ENCODE data around the gene MOB2.

MOB2 gene

GRCh38 chr11:1461826-1462697 is 24.5 kb downstream of the MOB2 start:
- H3K9ac ChIP-seq (ENCODE audit: low read length), result no peak overlapping the region

DNA sequence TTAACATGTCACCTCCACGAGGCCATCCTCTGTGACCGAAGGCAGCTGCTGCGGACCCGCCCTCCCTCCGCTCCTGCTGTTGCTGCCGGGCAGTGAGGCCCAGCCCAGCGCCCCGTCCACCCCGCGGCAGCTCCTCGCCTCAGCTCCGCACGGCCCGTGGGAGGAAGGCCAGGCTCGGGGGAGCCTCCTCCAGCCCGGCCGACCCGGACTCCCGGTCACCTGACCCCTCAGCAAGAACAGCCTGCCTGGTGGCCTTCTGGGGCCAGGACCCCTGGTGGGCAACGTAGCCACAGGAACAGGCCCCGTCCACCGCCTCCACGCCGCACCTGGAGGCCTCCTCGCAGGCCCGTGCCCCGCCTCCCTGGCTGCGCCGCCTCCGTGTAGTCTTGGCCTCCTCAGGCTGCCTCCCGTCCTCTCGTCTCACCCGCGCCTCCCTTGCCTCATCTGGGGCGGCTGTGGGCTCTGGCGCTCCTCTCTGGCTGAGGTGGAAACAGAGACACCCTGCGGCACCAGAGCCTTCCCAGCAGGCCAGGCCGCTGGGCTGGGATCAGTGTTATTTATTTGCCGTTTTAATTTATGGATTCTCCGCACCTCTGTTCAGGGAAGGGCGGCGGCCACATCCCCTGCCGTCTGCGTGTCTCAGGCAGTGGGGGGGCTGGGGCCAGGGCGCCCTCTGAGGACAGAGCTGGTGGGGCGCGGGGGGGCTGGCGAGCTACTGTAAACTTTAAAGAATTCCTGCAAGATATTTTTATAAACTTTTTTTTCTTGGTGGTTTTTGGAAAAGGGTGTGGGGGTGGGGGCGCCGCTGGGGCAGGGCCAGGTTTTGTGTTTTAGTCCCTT is 25.4 kb downstream of the MOB2 start:
- no peak overlapping the region for H3K9ac ChIP-seq (ENCODE audit: low read length)
- no peaks in the 10 kb centered on the region for H3K27me3 ChIP-seq (ENCODE audit: control insufficient read depth, insufficient read depth, low read length)
- H3K4me3 ChIP-seq (ENCODE audit: low read length), result no peak overlapping the region
- H3K36me3 ChIP-seq (ENCODE audit: control insufficient read depth, low read depth, low read length), result no peaks in the 10 kb centered on the region
- H3K9me3 ChIP-seq (ENCODE audit: control insufficient read depth, low read depth, low read length), result no peaks in the 10 kb centered on the region
- peaks cover 6% of the 10 kb centered on the region for H3K4me1 ChIP-seq (ENCODE audit: control insufficient read depth, low read depth, low read length)
- no peak overlapping the region for H3K27ac ChIP-seq (ENCODE audit: low read length)

More at GRCh38 chr11:1461826-1462697, 24.5 kb downstream of the MOB2 start:
- no peaks in the 10 kb centered on the region for H3K36me3 ChIP-seq (ENCODE audit: control insufficient read depth, low read depth, low read length)
- H3K9me3 ChIP-seq (ENCODE audit: control insufficient read depth, low read depth, low read length), result no peaks in the 10 kb centered on the region
- H3K4me3 ChIP-seq (ENCODE audit: low read length), result no peak overlapping the region
- H3K27me3 ChIP-seq (ENCODE audit: control insufficient read depth, insufficient read depth, low read length), result no peaks in the 10 kb centered on the region
- peaks cover 6% of the 10 kb centered on the region for H3K4me1 ChIP-seq (ENCODE audit: control insufficient read depth, low read depth, low read length)
- no peak overlapping the region for H3K27ac ChIP-seq (ENCODE audit: low read length)

GRCh38 chr11:1460396-1460985 is 26.1 kb downstream of the MOB2 start:
- no peaks in the 10 kb centered on the region for H3K9me3 ChIP-seq (ENCODE audit: control insufficient read depth, low read depth, low read length)
- H3K4me1 ChIP-seq (ENCODE audit: control insufficient read depth, low read depth, low read length), result peaks cover 6% of the 10 kb centered on the region
- no peak overlapping the region for H3K9ac ChIP-seq (ENCODE audit: low read length)
- no peak overlapping the region for H3K27ac ChIP-seq (ENCODE audit: low read length)
- H3K36me3 ChIP-seq (ENCODE audit: control insufficient read depth, low read depth, low read length), result no peaks in the 10 kb centered on the region
- no peak overlapping the region for H3K4me3 ChIP-seq (ENCODE audit: low read length)
- no peaks in the 10 kb centered on the region for H3K27me3 ChIP-seq (ENCODE audit: control insufficient read depth, insufficient read depth, low read length)

DNA sequence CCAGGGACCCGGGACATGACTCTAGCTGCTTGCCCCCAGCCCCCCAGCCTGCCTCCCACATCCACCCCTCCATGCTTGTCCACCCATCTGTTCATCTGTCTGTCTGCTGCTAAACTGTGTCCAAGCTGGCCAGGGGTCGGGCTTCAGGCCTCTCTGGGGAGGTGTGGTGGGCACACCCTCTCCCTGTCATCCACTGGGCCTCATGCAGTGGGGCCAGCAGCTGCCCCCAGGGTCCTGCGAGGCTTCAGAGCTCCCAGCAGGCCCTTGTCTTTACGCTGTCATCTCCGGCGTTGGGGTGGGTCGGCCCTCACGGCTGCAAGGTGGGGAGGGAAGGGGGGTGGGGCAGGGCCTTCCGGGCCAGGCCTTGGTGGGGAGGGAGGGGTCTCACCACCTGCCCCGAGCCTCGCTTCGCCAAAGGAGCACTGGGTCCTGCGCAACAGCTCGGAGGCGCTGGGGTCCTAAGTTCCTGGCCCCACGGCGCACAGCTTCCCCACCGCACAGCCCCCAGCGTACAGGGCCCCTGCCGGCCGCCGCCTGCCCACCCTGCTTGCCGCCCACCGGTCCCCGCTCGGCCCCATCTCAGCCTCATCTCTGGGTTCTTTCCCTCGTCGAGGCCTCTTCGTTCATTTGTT is 26.7 kb downstream of the MOB2 start:
- no peak overlapping the region for H3K9ac ChIP-seq (ENCODE audit: low read length)
- no peak overlapping the region for H3K27ac ChIP-seq (ENCODE audit: low read length)
- H3K4me1 ChIP-seq (ENCODE audit: control insufficient read depth, low read depth, low read length), result peaks cover 6% of the 10 kb centered on the region
- no peaks in the 10 kb centered on the region for H3K27me3 ChIP-seq (ENCODE audit: control insufficient read depth, insufficient read depth, low read length)
- H3K36me3 ChIP-seq (ENCODE audit: control insufficient read depth, low read depth, low read length), result no peaks in the 10 kb centered on the region
- H3K4me3 ChIP-seq (ENCODE audit: low read length), result no peak overlapping the region
- H3K9me3 ChIP-seq (ENCODE audit: control insufficient read depth, low read depth, low read length), result no peaks in the 10 kb centered on the region

GRCh38 chr11:1459219-1459575 is 27.4 kb downstream of the MOB2 start:
- Histone ChIP-seq H3K9me3 (ENCODE audit: control insufficient read depth, low read depth, low read length) (no peaks in the 10 kb centered on the region), H3K9ac (ENCODE audit: low read length) (no peak overlapping the region), H3K36me3 (ENCODE audit: control insufficient read depth, low read depth, low read length) (no peaks in the 10 kb centered on the region), H3K27ac (ENCODE audit: low read length) (no peak overlapping the region), H3K4me1 (ENCODE audit: control insufficient read depth, low read depth, low read length) (peaks cover 6% of the 10 kb centered on the region), H3K27me3 (ENCODE audit: control insufficient read depth, insufficient read depth, low read length) (no peaks in the 10 kb centered on the region), H3K4me3 (ENCODE audit: low read length) (no peak overlapping the region)

DNA sequence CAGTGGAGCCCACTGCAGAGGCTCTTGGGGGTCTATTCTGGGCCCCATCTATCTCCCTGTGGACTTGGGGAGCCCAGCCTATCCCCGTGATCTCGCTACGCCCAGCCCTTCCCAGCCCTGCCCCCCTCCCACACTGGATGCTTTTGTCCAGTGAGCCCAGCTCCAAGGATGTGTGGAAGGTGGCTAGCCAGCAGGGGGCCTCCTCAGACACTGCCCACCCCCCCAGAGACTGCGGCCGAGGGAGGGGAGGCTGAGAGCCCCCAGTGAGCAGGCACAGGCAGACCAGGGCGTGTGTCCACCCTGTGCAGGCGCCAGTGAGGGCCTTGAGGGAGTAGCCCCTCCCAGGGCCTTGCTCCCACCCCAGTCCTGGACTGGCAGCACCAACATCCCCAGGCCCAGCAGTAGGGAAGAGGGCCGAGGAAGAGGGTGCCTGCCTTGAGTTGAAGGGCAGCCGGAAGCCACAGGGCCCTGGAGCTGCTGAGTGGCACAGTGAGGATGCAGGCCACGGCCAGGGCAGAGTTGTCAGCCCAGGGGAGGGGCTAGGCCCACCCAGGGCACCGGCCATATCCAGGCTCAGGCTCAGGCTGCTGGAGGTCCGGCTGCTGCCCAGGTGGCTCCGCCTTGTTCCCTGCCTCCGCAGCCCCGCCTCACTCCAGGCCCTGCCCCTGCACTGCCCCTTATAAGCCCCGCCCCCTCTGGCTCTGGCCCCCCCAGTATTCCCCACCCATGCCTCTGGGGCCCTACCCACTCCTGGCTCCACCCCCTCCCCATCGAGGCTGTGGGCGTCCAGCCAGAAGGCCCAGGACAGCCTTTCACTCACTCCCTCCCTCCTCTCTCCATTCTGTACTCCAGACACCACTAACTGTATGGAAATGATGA is 28.0 kb downstream of the MOB2 start:
- H3K9me3 ChIP-seq (ENCODE audit: control insufficient read depth, low read depth, low read length), result no peaks in the 10 kb centered on the region
- peaks cover 6% of the 10 kb centered on the region for H3K4me1 ChIP-seq (ENCODE audit: control insufficient read depth, low read depth, low read length)
- H3K27ac ChIP-seq (ENCODE audit: low read length), result no peak overlapping the region
- H3K27me3 ChIP-seq (ENCODE audit: control insufficient read depth, insufficient read depth, low read length), result no peaks in the 10 kb centered on the region
- H3K4me3 ChIP-seq (ENCODE audit: low read length), result no peak overlapping the region
- H3K9ac ChIP-seq (ENCODE audit: low read length), result no peak overlapping the region
- H3K36me3 ChIP-seq (ENCODE audit: control insufficient read depth, low read depth, low read length), result no peaks in the 10 kb centered on the region

- no peaks in the 10 kb centered on the region for H3K9me3 ChIP-seq (ENCODE audit: control insufficient read depth, low read depth, low read length)
- H3K27me3 ChIP-seq (ENCODE audit: control insufficient read depth, insufficient read depth, low read length), result no peaks in the 10 kb centered on the region
- peaks cover 6% of the 10 kb centered on the region for H3K4me1 ChIP-seq (ENCODE audit: control insufficient read depth, low read depth, low read length)
- no peak overlapping the region for H3K4me3 ChIP-seq (ENCODE audit: low read length)
- H3K27ac ChIP-seq (ENCODE audit: low read length), result no peak overlapping the region
- H3K36me3 ChIP-seq (ENCODE audit: control insufficient read depth, low read depth, low read length), result no peaks in the 10 kb centered on the region
- H3K9ac ChIP-seq (ENCODE audit: low read length), result no peak overlapping the region
Observed at GRCh38 chr11:1457856-1458255, 28.7 kb downstream of the MOB2 start.

DNA sequence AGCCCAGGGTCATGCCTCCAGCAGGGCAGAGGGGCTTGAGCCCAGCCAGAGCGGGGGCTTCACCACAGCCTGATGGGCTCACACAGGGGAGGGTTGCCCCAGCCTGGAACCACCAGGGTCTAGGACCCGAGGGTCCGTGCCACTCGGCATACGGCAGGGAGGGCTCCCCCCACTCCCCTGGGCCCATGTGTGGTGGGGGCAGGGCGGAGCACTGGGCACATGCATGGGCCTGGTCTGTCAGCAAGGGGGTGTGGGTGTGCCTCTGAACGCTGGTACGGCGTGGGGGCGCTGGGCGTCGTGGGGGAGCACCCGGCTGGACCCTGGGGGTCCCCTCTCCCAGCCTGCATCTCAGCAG is 29.3 kb downstream of the MOB2 start:
- Histone ChIP-seq H3K9ac (ENCODE audit: low read length) (no peak overlapping the region), H3K36me3 (ENCODE audit: control insufficient read depth, low read depth, low read length) (no peaks in the 10 kb centered on the region), H3K27me3 (ENCODE audit: control insufficient read depth, insufficient read depth, low read length) (no peaks in the 10 kb centered on the region), H3K4me3 (ENCODE audit: low read length) (no peak overlapping the region), H3K9me3 (ENCODE audit: control insufficient read depth, low read depth, low read length) (no peaks in the 10 kb centered on the region), H3K4me1 (ENCODE audit: control insufficient read depth, low read depth, low read length) (peaks cover 6% of the 10 kb centered on the region), H3K27ac (ENCODE audit: low read length) (no peak overlapping the region)

DNA sequence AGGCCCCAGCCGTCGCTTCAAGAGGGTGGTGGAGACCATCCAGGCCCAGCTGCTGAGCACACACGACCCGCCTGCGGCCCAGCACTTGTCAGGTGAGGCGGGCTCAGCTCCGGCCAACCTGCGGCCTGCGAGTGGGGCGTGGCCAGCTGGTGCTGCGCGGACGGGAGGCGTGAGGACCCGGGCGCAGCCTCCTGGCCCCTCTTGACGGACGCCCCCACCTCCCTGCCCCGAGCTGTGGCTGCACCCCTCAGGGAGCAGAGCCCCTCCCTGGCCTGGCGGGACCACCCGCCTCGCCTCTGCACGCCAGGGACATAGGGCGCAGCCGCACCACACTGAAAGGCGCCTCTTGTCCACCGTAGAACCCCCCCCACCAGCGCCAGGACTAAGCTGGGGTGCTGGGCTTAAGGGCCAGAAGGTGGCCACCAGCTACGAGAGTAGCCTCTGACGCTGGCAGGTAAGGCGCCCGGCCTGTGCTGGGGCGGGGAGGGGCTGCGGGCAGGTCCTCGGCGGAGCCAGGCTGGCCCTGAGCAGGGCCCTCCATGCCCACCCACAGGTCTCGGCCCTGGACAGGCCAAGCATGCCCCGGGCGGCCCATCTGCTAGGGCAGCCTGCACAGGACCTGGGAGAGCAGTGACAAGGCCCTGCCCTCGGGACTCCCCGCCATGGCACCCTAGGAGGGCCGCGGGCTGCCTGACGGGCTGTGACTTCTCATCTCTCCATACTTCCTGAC is 29.8 kb downstream of the MOB2 start:
- H3K4me3 ChIP-seq (ENCODE audit: low read length), result no peak overlapping the region
- no peak overlapping the region for H3K9ac ChIP-seq (ENCODE audit: low read length)
- H3K27me3 ChIP-seq (ENCODE audit: control insufficient read depth, insufficient read depth, low read length), result no peaks in the 10 kb centered on the region
- H3K27ac ChIP-seq (ENCODE audit: low read length), result no peak overlapping the region
- peaks cover 2% of the 10 kb centered on the region for H3K36me3 ChIP-seq (ENCODE audit: control insufficient read depth, low read depth, low read length)
- H3K4me1 ChIP-seq (ENCODE audit: control insufficient read depth, low read depth, low read length), result peaks cover 6% of the 10 kb centered on the region
- no peaks in the 10 kb centered on the region for H3K9me3 ChIP-seq (ENCODE audit: control insufficient read depth, low read depth, low read length)

DNA sequence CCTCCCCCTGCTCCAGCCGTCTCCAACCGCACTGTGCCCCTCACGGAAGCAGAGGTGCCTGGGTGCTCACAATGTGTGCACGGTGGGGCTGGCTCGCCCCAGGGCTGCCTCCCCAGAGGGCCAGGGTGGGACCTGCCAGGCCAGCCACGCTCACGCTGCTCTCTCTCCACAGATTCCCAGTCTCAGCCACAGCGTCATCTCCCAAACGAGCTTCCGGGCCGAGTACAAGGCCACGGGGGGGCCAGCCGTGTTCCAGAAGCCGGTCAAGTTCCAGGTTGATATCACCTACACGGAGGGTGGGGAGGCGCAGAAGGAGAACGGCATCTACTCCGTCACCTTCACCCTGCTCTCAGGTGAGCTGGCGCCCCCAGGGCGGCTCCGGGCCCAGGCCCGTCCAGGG is 30.4 kb downstream of the MOB2 start:
- Histone ChIP-seq H3K36me3 (ENCODE audit: control insufficient read depth, low read depth, low read length) (peaks cover 4% of the 10 kb centered on the region), H3K9ac (ENCODE audit: low read length) (no peak overlapping the region)

More for the DNA sequence above, 30.4 kb downstream of the MOB2 start:
- Histone ChIP-seq H3K4me3 (ENCODE audit: low read length) (no peak overlapping the region), H3K4me1 (ENCODE audit: control insufficient read depth, low read depth, low read length) (peaks cover 6% of the 10 kb centered on the region), H3K27ac (ENCODE audit: low read length) (no peak overlapping the region), H3K27me3 (ENCODE audit: control insufficient read depth, insufficient read depth, low read length) (no peaks in the 10 kb centered on the region), H3K9me3 (ENCODE audit: control insufficient read depth, low read depth, low read length) (no peaks in the 10 kb centered on the region)
